Type B pancreatic cell (in vitro differentiated cells): ENCODE results near the gene CEP104. TPM values are rescaled to one million over a fixed set of nuclear protein-coding genes. Genes with fewer than 3 reads are reported as not detected.

Experiments
- DNase-seq: peaks from one replicate; pipeline ENCODE4 v3.0.0; 2021; ENCODE audit warnings: mixed read lengths; ENCODE audit not compliant: unreplicated experiment; ENCODE audit errors: extremely low spot score
- H3K27ac Mint-ChIP-seq: 2 replicates; pipeline ENCODE4 v1.8.0; 2021; ENCODE audit warnings: mild to moderate bottlenecking, mixed read lengths
- H3K27me3 Mint-ChIP-seq: 2 replicates; pipeline ENCODE4 v1.8.0; 2021; ENCODE audit warnings: mixed read lengths
- H3K36me3 Mint-ChIP-seq: 2 replicates; pipeline ENCODE4 v1.8.0; 2021; ENCODE audit warnings: mixed read lengths
- H3K4me1 Mint-ChIP-seq: one replicate; pipeline ENCODE4 v1.8.0; 2021; ENCODE audit warnings: mixed read lengths; ENCODE audit not compliant: unreplicated experiment
- H3K4me3 Mint-ChIP-seq: 2 replicates; pipeline ENCODE4 v1.8.0; 2021; ENCODE audit warnings: mild to moderate bottlenecking, mixed read lengths
- H3K9me3 Mint-ChIP-seq: 2 replicates; pipeline ENCODE4 v1.8.0; 2021; ENCODE audit warnings: mixed read lengths
- CTCF ChIP-seq: fragments of 200-600 bp; sonication (generic); conservative IDR thresholded peaks from 2 replicates; pipeline ENCODE4 v1.5.0; 2021; ENCODE audit warnings: antibody characterized with exemption, mild to moderate bottlenecking
- total RNA-seq: library from RNA; stranded (reverse); gene quantifications from 2 replicates; pipeline ENCODE4 v1.2.1, GENCODE V29; 2021; ENCODE audit warnings: low replicate concordance

CEP104 gene
- total RNA-seq, 1 donor from 2014 or later = 41.9 TPM

GRCh38 chr1:3787349-3787715 is 69.7 kb downstream of the CEP104 start:
- Mint-ChIP-seq H3K4me1 (no peaks in the 10 kb centered on the region), H3K27ac (no peak overlapping the region), H3K36me3 (peaks cover 8% of the 10 kb centered on the region), H3K9me3 (no peaks in the 10 kb centered on the region), H3K4me3 (no peak overlapping the region), H3K27me3 (no peaks in the 10 kb centered on the region)
- no peak for DNase-seq
- no peak for TF ChIP-seq CTCF

- H3K4me3 Mint-ChIP-seq = no peak overlapping the region
- DNase-seq = no peak
- H3K36me3 Mint-ChIP-seq = peaks cover 8% of the 10 kb centered on the region
- TF ChIP-seq CTCF = no peak
- no peak overlapping the region for H3K27ac Mint-ChIP-seq
- H3K4me1 Mint-ChIP-seq = no peaks in the 10 kb centered on the region
- H3K9me3 Mint-ChIP-seq = no peaks in the 10 kb centered on the region
- H3K27me3 Mint-ChIP-seq = no peaks in the 10 kb centered on the region
Observed at GRCh38 chr1:3786468-3787348, 70.3 kb downstream of the CEP104 start.

GRCh38 chr1:3785456-3786157 is 71.4 kb downstream of the CEP104 start:
- Mint-ChIP-seq H3K4me3 (no peak overlapping the region), H3K27me3 (no peaks in the 10 kb centered on the region), H3K27ac (peak overlapping the region; percentile 66), H3K9me3 (no peaks in the 10 kb centered on the region), H3K4me1 (no peaks in the 10 kb centered on the region), H3K36me3 (peaks cover 12% of the 10 kb centered on the region)
- TF ChIP-seq CTCF = peak; percentile 53
- no peak for DNase-seq

GRCh38 chr1:3785045-3785444 is 72.0 kb downstream of the CEP104 start:
- H3K36me3 Mint-ChIP-seq = peaks cover 17% of the 10 kb centered on the region
- no peak for TF ChIP-seq CTCF
- no peaks in the 10 kb centered on the region for H3K9me3 Mint-ChIP-seq
- H3K27me3 Mint-ChIP-seq = no peaks in the 10 kb centered on the region
- no peaks in the 10 kb centered on the region for H3K4me1 Mint-ChIP-seq
- no peak for DNase-seq
- peak overlapping the region; percentile 66 for H3K27ac Mint-ChIP-seq
- H3K4me3 Mint-ChIP-seq = no peak overlapping the region

GRCh38 chr1:3783651-3784474 is 73.1 kb downstream of the CEP104 start:
- Mint-ChIP-seq H3K9me3 (no peaks in the 10 kb centered on the region), H3K4me3 (no peak overlapping the region), H3K4me1 (no peaks in the 10 kb centered on the region), H3K27me3 (no peaks in the 10 kb centered on the region), H3K36me3 (peaks cover 20% of the 10 kb centered on the region), H3K27ac (peak overlapping the region; percentile 39)
- no peak for TF ChIP-seq CTCF
- DNase-seq = no peak
